GM12873 (cell line): ENCODE measurements around the gene SYTL3.

Experiments
- CTCF ChIP-seq: IDR thresholded peaks from 2 replicates; pipeline ENCODE4 v1.5.1; 2012; ENCODE audit warnings: low read depth, mild to moderate bottlenecking, moderate library complexity, low read length, control low read depth; ENCODE audit not compliant: insufficient read depth; ENCODE audit errors: missing control alignments

SYTL3 gene

GRCh38 chr6:158758941-158759479 is 109.2 kb downstream of the SYTL3 start:
- no peak for TF ChIP-seq CTCF

- TF ChIP-seq CTCF = no peak
Measured at GRCh38 chr6:158759966-158760617, 110.2 kb downstream of the SYTL3 start.

GRCh38 chr6:158760618-158761250 is 110.9 kb downstream of the SYTL3 start:
- no peak for TF ChIP-seq CTCF

GRCh38 chr6:158761746-158762145 is 111.9 kb downstream of the SYTL3 start:
- no peak for TF ChIP-seq CTCF

- no peak for TF ChIP-seq CTCF
Measured at GRCh38 chr6:158762787-158763433, 113.1 kb downstream of the SYTL3 start.

GRCh38 chr6:158763434-158764182 is 113.8 kb downstream of the SYTL3 start:
- no peak for TF ChIP-seq CTCF
